Measurements from ENCODE around the gene CLEC16A.

GRCh38 chr16:11147754-11148444 is 203.5 kb downstream of the CLEC16A start:
- TF ChIP-seq, protein P1, sequence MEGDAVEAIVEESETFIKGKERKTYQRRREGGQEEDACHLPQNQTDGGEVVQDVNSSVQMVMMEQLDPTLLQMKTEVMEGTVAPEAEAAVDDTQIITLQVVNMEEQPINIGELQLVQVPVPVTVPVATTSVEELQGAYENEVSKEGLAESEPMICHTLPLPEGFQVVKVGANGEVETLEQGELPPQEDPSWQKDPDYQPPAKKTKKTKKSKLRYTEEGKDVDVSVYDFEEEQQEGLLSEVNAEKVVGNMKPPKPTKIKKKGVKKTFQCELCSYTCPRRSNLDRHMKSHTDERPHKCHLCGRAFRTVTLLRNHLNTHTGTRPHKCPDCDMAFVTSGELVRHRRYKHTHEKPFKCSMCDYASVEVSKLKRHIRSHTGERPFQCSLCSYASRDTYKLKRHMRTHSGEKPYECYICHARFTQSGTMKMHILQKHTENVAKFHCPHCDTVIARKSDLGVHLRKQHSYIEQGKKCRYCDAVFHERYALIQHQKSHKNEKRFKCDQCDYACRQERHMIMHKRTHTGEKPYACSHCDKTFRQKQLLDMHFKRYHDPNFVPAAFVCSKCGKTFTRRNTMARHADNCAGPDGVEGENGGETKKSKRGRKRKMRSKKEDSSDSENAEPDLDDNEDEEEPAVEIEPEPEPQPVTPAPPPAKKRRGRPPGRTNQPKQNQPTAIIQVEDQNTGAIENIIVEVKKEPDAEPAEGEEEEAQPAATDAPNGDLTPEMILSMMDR (IDR thresholded peaks at IDR 0.05; ENCODE audit: borderline replicate concordance, extremely low read depth, low read length, poor library complexity, severe bottlenecking), result no peak
- TF ChIP-seq EZH2 (IDR thresholded peaks at IDR 0.05; ENCODE audit: borderline replicate concordance, low read depth, low read length, severe bottlenecking), result no peak
